Neural cell (in vitro differentiated cells): ENCODE measurements around the gene TAL1.

Experiments
- EP300 ChIP-seq: fragments of 450-650 bp; conservative IDR thresholded peaks from 2 replicates; pipeline ENCODE4 v1.6.1; 2014; ENCODE audit warnings: antibody characterized with exemption, mild to moderate bottlenecking, moderate library complexity; ENCODE audit not compliant: poor library complexity, severe bottlenecking
- EZH2 ChIP-seq: fragments of 200-600, 300-800 bp; shearing (Covaris generic), sonication (generic); IDR thresholded peaks from 2 replicates; pipeline ENCODE4 v1.6.1; 2014; ENCODE audit warnings: antibody characterized with exemption, low read length, borderline replicate concordance, mild to moderate bottlenecking; ENCODE audit not compliant: insufficient read depth, poor library complexity, severe bottlenecking
- TF ChIP-seq, protein P1 (sequence below): fragments of 450-650 bp; IDR thresholded peaks from 2 replicates; pipeline ENCODE4 v1.5.1; 2014; ENCODE audit warnings: antibody characterized with exemption, mild to moderate bottlenecking, moderate library complexity; ENCODE audit not compliant: poor library complexity, severe bottlenecking

DNA sequence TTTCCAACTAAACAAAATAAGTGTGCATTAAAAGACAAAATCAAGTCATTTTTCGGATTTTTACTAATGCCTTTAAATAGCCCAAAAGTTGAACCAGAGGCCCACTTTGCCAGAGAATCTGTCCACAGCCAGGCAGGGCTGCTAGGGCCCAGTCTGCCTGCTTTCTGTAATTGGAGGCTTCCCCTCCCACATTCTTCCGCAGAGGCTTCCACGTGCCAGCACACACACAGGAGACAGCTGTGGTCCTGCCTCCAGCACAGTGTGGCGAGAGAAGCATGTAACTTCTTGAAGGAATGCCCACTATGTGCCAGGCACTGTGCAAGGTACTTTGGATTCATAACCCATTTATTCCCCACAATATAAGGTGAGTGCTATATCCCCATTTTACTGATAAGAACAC lies 30.8 kb downstream of the TAL1 start:
- TF ChIP-seq, protein P1, sequence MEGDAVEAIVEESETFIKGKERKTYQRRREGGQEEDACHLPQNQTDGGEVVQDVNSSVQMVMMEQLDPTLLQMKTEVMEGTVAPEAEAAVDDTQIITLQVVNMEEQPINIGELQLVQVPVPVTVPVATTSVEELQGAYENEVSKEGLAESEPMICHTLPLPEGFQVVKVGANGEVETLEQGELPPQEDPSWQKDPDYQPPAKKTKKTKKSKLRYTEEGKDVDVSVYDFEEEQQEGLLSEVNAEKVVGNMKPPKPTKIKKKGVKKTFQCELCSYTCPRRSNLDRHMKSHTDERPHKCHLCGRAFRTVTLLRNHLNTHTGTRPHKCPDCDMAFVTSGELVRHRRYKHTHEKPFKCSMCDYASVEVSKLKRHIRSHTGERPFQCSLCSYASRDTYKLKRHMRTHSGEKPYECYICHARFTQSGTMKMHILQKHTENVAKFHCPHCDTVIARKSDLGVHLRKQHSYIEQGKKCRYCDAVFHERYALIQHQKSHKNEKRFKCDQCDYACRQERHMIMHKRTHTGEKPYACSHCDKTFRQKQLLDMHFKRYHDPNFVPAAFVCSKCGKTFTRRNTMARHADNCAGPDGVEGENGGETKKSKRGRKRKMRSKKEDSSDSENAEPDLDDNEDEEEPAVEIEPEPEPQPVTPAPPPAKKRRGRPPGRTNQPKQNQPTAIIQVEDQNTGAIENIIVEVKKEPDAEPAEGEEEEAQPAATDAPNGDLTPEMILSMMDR: no peak
- TF ChIP-seq EP300 (no peak), EZH2 (no peak)
